GM21381 (cell line): ENCODE measurements around the gene ZNF219.

Experiments
- ATAC-seq: cut with Tn5 transposase; IDR thresholded peaks from one replicate; pipeline ENCODE4 v1.9.1; 2021; ENCODE audit warnings: mild to moderate bottlenecking, moderate library complexity; ENCODE audit not compliant: unreplicated experiment

The ZNF219 gene

GRCh38 chr14:21098076-21098891 lies at the start of gene ZNF219:
TSS of gene ZNF219 (minus strand) at chr14:21098655. CDS start at chr14:21093591, 5,064 bp downstream.
- ATAC-seq, result no peak

GRCh38 chr14:21145437-21145836 lies 47.0 kb upstream of the ZNF219 start:
- no peak for ATAC-seq

GRCh38 chr14:21142357-21142756 lies 43.9 kb upstream of the ZNF219 start:
- no peak for ATAC-seq

GRCh38 chr14:21136024-21136423 lies 37.6 kb upstream of the ZNF219 start:
- ATAC-seq, result no peak

GRCh38 chr14:21133901-21134300 lies 35.4 kb upstream of the ZNF219 start:
- no peak for ATAC-seq

- ATAC-seq, result no peak
These were observed 25.0 kb upstream of the ZNF219 start for GRCh38 chr14:21123429-21123828.

- ATAC-seq, result no peak
These were observed 22.7 kb upstream of the ZNF219 start for GRCh38 chr14:21121122-21121521.

- no peak for ATAC-seq
These were observed 22.2 kb upstream of the ZNF219 start for GRCh38 chr14:21120686-21121085.

- ATAC-seq, result no peak
These were observed 20.5 kb upstream of the ZNF219 start for GRCh38 chr14:21118933-21119332.

GRCh38 chr14:21113369-21113768 lies 14.9 kb upstream of the ZNF219 start:
- ATAC-seq, result no peak

- no peak for ATAC-seq
These were observed 13.8 kb upstream of the ZNF219 start for GRCh38 chr14:21112255-21112654.

GRCh38 chr14:21109377-21110138 lies 11.1 kb upstream of the ZNF219 start:
- ATAC-seq, result peak; percentile 56

- no peak for ATAC-seq
These were observed 10.3 kb upstream of the ZNF219 start for GRCh38 chr14:21108791-21109190.

- ATAC-seq, result no peak
These were observed 8.9 kb upstream of the ZNF219 start for GRCh38 chr14:21107283-21107800.

- no peak for ATAC-seq
These were observed 8.2 kb upstream of the ZNF219 start for GRCh38 chr14:21106498-21107282.

GRCh38 chr14:21106176-21106497 lies 7.7 kb upstream of the ZNF219 start:
- no peak for ATAC-seq

- ATAC-seq, result no peak
These were observed 6.6 kb upstream of the ZNF219 start for GRCh38 chr14:21105095-21105494.

- ATAC-seq, result peak; percentile 38
These were observed 6.1 kb upstream of the ZNF219 start for GRCh38 chr14:21104448-21105060.

- peak; percentile 84 for ATAC-seq
These were observed 5.4 kb upstream of the ZNF219 start for GRCh38 chr14:21103710-21104447.

- no peak for ATAC-seq
These were observed 4.9 kb upstream of the ZNF219 start for GRCh38 chr14:21103411-21103709.
